GM18909 (cell line): Measurements from ENCODE around the gene TPRG1.

Experiments
- ATAC-seq: cut with Tn5 transposase; IDR thresholded peaks from one replicate; pipeline ENCODE4 v1.9.1; 2021; ENCODE audit warnings: mild to moderate bottlenecking; ENCODE audit not compliant: unreplicated experiment, poor library complexity

TPRG1 gene

DNA sequence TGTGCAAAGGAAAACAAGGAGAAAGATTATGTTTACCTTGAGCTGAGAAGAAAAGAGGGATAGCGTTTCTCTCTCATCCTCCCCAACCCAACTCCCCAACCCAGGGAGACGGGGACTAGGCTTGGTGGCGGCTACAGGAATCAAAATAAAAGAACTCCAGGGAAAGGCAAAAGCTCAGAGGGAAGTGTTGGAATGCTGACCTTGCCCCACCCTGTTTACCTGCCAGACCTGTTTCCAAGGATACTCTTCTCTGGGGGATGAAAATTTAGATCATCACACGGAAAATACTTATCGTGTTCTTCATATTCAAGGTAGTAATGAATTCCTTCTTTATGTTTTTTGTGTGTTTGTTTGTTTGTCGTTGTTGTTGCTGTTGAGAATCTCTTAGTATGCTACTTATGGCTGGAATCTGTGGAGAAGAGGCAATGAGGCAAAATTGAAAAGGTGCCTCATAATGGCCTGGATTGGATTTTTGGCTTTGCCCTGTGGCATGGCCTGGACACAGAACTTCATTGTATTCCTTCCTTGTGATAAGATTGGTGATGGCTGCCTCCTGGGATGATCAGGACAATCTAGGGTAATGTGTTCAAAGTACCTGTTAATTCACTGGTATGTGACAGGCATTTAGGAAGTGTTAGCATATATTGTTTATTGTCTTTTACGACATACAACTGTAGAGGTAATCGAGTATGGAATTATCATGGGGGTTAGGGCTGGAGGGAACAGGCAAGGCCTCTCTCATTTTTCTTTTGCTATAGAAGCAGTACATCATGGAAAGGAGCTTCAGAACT is 11.1 kb upstream of the TPRG1 start:
- no peak for ATAC-seq

DNA sequence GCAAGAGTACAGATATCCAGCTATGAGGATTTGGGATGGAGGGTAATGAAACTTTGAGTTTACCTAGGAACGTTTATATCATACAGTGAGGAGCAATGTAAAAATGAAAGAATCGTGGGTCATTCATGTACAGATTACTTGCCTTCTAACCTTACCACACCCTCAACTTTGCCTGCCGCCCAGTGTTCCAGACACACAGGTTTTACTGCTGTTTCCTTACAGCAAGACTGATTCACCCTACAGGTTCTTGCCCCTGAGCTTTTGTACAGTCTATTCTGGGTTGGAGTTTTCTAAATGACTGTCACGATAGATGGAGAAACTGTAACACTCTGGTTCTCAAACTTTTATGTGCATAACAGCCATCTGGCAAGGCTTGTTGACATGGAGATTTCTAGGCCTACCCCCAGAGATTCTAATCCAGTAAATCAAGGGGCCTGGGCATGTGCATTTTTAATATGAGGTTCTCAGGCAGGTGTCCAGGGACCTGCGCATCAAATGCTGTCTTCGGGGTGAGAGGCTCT is 6.6 kb upstream of the TPRG1 start:
- ATAC-seq = no peak

DNA sequence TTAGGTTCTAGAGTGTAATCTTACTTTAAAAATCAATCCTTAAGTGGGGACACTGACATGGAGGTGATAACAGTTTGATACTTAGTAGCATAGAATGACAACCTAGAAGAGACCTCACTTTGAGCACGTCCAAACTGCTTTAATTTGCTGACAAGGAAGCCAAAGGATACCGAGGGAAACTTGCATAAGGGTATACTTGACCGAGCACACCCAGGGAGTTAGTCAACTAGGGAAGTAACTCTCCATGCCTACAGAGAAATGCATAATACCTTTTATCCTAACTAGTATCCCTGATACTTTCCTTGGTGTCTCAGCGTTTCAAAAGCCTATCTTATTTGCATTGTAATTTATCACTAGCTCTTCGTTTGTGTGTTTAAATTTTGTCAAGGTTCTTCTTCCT is 5.5 kb upstream of the TPRG1 start:
- ATAC-seq = no peak

DNA sequence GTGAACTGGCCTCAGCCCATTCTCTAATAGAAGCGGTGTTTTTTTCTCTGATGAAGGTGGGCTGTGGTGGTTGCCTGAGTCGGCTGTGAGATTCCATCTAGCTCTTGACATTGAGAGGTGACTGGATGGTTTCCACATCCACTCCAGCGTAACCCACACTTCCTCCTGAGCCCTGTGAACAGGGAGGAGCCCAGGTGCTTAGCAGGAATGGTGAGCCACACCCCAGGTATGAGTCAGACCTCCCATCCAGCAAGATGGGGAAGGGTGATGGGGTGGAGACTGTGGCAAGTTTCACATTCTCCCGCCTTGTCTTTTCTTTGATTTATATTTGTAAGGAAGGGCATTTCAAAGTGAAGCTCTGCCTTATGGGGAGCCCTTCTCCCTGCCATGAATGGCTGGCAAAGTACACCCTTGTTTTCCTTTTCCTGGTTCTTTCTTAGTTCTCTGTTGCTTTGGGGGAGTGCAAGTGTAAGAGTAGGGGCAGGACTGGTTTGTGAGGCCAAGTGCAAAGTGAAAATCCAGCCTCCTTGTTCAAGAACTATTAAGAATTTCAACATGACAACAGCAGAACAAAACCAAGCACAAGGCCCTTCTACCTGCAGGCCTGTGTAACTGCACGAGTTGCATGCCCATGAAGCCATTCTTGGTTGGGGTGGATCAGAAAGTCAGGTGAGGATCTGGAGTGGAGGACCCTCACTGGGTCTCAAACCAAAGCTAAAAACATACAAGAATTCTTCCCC is 4.6 kb upstream of the TPRG1 start:
- ATAC-seq = no peak

DNA sequence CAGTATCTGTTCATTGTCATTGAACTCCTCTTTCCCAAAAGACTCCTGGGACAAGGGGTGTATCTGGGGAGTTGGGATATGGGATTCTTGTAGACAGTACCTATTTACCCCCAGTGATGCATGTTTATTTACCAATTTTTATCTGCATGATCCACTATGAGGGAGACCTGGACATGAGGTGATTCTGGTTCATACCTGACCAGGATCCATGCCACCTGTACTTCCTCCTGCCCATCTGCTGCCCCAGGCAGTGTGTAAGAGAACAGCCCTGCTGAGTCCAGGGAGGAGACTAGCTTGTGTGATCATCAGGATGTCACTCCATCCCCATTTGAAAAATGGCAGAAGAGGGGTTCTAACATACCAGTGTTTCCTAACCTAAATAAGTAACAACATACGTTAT is 3.1 kb upstream of the TPRG1 start:
- ATAC-seq = no peak

DNA sequence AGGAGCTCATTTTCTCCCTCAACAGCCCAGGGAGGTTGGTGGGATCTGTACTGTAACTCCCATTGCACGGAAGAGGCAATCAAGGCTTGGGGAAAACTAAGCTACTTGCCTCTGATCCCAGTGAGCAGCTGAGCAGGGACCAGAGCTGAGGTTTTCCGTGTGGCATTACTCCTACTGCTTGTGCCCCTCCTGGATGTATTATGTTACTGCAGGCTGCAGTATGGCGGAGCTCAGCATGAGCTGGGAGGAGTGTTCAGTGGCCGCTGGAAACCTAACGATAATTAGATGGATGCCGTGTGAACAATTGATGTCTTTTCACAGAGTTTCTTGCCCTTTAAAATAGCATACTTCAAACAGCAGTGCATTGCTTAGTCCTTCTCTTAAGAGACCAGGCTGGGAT is 2.0 kb upstream of the TPRG1 start:
- ATAC-seq = no peak

DNA sequence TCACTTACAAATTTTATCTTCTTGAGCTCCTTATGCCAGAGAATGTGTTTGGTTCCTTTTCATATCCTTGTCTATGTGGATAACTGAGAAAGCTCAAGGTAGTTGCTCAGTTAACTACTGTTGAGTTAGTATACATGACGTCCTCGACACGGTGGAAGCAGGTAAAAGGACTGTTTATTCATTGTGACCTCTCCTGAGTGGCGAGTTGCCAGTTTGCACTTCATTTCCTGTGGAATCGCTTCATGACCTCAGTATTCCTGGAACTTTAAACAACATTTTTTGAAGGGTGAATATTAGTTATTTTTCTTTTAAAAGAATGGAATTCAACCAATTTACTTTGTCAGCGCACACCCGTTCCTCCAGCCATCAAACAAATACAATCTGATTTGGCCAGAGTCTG is 1.2 kb upstream of the TPRG1 start:
- no peak for ATAC-seq

DNA sequence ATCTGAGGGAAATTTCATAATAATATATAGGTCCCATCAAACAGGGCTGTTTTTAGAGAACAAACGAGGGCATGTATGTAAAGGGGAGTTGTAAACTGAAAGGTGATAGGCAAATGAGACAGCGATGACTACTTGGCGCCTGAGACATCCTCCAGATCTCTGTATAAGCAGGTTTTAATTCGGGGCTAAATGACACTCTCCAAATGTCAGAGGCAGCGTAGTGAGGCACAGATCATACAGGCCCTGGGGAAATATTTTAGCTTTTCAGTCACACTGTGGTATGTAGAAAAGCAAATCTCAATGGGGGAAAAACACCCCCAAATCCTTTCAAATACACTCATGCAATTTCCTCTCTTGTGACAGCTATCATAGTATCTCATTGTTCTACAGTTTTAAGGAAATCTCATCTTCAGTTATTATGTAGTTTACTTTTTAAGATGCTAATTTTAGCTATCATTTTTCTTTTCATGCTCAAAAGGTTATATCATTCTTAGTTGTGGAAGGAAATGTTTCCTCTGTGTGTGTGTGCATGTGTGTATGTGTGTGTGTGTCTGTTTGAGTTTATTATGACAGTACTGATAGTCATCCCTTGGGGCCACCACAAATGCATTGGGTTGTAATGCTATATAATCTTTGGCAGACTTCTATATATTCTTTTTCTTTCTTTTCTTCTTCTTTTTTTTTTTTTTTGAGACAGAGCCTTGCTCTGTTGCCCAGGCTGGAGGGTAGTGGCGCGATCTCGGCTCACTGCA is 1.1 kb downstream of the TPRG1 start:
- no peak for ATAC-seq

DNA sequence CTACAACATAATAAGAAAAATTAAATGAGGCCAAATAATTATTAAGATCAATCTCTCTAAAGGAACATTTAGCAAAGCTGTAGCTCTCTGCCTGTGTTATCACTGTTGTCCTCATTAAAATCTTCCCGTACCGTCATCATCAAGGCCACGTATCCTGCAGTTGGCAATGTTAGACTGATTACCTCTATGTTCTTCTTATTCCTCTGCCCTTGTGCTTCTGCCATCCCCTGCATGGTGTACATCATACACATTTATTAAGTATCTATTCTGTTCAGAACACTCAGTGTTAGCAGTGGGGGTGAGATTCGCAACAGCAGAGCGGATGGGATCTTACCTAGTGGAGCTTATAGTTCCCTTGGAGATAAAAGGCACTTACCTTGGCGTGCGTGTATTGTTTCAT is 12.8 kb downstream of the TPRG1 start:
- ATAC-seq = no peak

DNA sequence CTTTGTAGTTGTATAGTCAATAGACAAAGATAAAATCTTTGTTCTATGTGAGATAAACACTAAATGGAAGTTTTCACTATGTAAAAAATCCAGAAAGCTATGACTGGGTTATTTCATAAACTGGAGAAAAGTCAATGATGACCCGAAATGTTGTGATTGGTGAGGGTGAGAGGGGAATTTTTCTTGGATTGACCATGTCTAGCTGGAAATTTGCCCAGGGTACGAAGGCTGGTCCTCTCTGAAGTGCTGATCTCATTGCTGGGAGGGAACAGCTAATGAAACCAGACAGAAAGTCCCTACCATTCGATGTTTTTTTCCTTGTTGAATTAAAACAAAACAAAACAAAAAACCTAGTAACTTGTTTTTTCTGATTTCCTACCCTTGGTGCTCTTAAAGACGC is 14.3 kb downstream of the TPRG1 start:
- no peak for ATAC-seq

DNA sequence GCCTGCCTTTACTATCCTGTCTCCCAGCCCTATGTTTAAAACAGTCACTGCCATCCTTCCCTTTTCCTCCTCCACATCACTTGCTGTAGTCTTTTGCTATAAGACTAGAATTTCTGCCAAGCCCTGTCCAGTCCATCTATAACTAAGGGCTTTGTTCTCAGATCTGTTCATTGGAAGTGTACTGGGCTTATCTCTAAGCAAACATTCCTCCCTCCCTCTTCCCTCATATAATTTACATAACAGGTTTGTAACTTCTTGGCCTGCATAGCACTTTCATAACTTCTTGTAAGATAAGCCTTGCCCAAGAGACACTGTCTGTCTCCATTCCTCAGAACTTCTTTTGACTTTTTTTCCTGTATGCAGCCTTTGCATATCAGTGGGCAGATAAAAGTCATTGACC is 16.7 kb downstream of the TPRG1 start:
- no peak for ATAC-seq

DNA sequence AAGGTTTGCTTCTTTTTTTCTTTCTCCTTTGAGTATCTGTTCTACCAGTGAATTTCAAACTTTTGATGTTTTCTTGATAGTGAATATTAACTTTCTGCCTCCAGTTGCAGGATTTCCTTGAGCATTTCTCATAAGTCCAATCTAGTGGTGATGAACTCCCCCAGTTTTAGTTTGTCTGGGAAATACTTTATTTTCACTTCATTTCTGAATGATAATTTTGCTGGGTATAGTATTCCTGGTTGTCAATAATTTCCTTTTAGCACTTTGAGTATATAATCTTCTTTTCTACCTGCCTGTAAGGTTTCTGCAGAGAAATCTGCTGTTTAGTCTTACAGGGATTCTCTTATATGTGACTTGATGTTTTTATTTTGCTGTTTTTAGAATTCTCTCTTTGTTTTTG is 21.0 kb downstream of the TPRG1 start:
- no peak for ATAC-seq

DNA sequence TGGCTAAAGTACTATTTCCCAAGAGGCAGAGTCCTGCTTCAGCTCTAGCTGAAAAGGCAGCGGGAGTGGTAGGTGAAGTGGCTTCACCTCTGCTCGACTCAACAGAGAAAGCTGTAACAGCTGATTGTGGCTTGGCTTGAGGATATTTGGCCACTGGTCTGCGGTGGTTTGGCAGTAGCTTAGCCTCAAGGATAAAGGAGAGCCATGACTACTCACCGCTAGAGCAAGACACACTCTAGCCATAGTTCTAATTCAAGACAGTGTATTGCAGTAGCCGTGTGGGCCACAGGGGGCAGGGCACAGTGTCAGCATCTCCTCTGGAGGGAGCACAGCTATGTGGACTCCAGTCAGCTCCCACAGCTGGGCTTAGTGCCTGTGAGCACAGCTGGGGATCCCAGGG is 23.5 kb downstream of the TPRG1 start:
- ATAC-seq = no peak

DNA sequence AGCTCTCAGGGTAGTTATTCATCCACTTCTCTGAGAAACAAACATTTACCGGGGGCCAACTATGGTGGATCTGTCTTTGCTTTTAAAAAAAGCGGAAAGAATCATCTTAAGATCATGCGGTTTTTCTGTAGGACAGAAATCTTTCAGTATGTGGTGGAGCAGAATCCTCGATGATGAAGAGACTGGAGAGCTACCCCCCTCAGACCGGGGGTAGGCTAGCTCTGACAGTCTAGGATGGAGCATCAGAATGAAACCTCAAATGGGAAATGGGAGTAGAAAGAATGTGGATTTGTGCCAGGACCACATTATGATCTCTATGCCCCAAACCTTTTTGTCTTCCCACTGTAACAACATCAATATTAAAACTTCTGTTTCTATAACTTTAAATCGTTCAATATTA is 30.3 kb downstream of the TPRG1 start:
- ATAC-seq = no peak

DNA sequence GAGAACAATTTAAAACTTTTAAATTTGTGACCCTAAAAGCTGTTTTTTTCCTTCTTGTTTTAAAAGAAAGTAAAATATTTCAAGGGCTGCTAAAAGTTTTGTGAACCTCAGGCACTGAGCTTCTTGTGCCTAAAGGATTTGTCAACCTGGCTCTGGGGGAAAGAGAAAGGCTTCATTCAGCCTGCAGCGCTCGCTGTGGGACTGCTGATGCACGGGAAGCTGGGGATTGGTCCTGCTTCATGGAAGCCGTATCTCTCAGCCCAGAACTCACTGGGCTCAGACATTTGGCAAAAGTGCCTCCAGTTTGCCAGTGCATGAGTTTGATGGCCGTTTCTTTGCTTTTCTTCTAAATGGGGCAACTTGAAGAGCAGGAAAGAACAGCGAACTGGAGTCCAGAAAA is 30.8 kb downstream of the TPRG1 start:
- no peak for ATAC-seq

DNA sequence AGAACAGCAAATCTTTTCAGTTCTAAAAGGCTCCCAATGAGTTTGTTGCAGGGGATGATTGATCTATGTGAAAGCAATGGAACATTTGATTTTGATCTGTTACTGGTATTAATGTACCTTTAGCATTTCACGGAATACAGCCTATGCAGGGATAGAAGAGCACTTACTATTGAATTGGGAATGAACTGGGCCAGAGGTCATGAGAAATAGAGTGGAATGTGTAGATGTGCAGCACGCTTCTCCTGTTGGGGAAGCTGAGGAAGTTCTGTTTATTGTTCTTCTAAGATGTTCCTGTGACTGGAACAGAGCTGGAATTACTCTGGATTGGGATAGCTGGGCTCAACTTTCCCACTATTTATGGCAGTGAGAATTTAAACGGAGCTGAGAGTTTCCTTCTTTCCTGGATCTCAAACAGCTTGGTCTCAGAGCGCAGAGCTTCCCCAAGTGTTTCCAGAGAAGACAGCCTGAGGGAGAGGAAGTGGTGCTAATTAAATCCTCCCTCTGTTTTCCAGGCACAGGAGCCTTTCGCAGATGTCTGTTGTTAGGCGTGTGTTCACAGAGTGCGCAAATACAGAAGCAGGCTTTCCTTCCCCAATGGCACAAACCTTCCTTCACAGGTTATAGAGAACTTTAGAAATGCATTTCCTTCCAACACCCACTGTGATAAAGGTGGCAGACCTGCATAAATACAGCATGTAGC is 32.5 kb downstream of the TPRG1 start:
- no peak for ATAC-seq

DNA sequence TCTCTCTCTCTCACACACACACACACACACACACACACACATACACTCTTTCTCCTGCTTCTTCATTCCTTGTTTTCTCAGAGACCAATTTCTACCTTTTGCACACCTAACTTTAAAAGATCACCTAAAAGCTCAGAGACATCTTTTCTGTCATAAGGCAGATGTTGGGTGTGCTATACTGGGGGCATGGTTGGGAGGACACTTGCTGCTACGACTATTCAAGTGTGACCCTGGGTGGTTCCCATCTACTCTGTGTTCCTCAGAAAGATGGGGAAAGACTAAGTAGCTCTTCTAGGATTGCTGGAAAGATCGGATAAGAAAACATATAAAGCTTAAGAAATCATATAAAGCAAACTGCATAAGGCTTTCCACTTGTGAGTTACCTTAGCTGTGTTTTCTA is 33.2 kb downstream of the TPRG1 start:
- no peak for ATAC-seq

DNA sequence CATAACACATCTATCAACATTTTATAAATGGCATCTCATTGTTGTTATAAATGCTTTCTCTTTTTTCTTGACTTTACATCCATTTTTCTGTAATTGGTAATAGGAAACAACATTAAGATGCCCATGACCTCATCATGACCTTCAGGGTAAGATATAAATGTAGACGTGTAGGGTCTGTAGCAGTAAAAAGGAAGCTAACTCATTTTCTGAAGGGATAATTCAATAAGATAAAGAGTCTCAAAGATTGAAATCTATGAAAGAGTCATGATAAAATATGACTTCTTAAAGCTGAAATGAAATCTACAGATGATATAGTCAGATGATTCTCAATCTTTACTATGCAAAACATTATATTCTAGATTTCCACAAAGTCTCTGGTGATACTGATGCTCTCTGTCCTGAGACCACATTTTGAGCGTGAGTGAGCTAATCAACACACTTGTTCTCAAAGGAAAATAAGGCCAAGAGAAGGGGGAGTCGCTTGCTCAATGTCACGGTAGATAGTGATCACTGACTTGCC is 38.5 kb downstream of the TPRG1 start:
- ATAC-seq = no peak

DNA sequence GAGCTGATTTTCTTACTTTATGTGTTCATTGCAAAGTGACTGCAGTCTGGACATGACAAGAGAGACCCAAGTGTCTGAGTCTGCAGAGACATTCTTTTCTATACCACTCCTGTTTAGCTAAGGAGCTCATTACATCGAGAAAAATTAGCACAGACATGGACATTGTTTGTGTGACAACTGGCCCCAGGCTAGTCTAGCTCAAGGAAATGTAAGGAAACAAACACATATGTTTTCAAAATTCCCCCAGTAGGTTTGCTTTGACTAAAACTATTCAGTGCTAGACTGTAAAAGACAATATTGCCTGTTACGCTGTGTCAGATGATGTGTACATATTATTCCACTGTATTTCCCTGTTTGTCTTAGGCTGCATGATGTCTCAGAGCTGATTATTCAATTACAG is 40.9 kb downstream of the TPRG1 start:
- ATAC-seq = no peak

DNA sequence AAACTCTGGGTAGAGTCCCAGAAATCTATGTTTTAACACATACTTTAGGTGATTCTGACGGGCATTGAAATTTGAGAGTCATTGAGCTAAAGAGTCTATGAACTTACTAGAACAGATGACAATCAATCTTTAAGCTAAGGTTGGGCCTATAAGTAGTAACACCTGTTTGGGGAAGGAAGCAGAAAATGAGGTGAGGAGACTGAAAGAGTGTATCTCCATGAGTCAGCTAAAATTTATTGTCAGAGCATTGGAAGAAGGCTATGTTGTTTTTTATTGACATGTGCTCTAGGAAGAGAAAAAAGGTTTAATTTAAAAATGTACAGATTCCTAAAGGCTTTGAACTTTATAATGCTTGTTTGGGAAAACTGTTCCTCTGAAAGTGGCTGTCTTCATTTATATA is 42.9 kb downstream of the TPRG1 start:
- no peak for ATAC-seq
